H9 (cell line): ENCODE measurements around the gene FOXJ3. TPM values are rescaled to one million over a fixed set of nuclear protein-coding genes. Genes with fewer than 3 reads are reported as not detected.

Experiments used
- DNase-seq: peaks from one replicate; pipeline ENCODE4 v3.0.0-alpha.2; 2017
- H2AFZ ChIP-seq: one replicate; pipeline ENCODE4 v1.6.1; 2013; ENCODE audit warnings: mild to moderate bottlenecking, low read length, control low read depth, moderate library complexity
- H2AK5ac ChIP-seq: 2 replicates; pipeline ENCODE4 v1.6.1; 2013; ENCODE audit warnings: low read length, control low read depth, mixed read lengths; ENCODE audit not compliant: insufficient read length
- H2BK120ac ChIP-seq: one replicate; pipeline ENCODE4 v1.6.1; 2013; ENCODE audit warnings: low read depth, mild to moderate bottlenecking, low read length, control low read depth, inconsistent platforms; ENCODE audit not compliant: poor library complexity, severe bottlenecking
- H2BK12ac ChIP-seq: 2 replicates; pipeline ENCODE4 v1.6.1; 2013; ENCODE audit warnings: low read length, control low read depth, mixed read lengths, low read depth; ENCODE audit not compliant: insufficient read length
- H2BK15ac ChIP-seq: 2 replicates; pipeline ENCODE4 v1.6.1; 2013; ENCODE audit warnings: low read depth, low read length, control low read depth
- H2BK20ac ChIP-seq: one replicate; pipeline ENCODE4 v1.6.1; 2013; ENCODE audit warnings: low read depth, mild to moderate bottlenecking, low read length, control low read depth, inconsistent platforms; ENCODE audit not compliant: poor library complexity, severe bottlenecking
- H2BK5ac ChIP-seq: 2 replicates; pipeline ENCODE4 v1.6.1; 2013; ENCODE audit warnings: low read length, control low read depth, mixed read lengths; ENCODE audit not compliant: insufficient read length
- H3K14ac ChIP-seq: 2 replicates; pipeline ENCODE4 v1.6.1; 2013; ENCODE audit warnings: low read length, control low read depth; ENCODE audit not compliant: insufficient read depth
- H3K18ac ChIP-seq: 2 replicates; pipeline ENCODE4 v1.6.1; 2013; ENCODE audit warnings: low read depth, mild to moderate bottlenecking, mixed read lengths, low read length, control low read depth; ENCODE audit not compliant: insufficient read length
- H3K23ac ChIP-seq: 2 replicates; pipeline ENCODE4 v1.6.1; 2013; ENCODE audit warnings: low read length, control low read depth, mixed read lengths, low read depth; ENCODE audit not compliant: insufficient read length
- H3K23me2 ChIP-seq: 2 replicates; pipeline ENCODE4 v1.6.1; 2013; ENCODE audit warnings: low read depth, mild to moderate bottlenecking, mixed read lengths, low read length, control low read depth; ENCODE audit not compliant: insufficient read length, poor library complexity, severe bottlenecking
- H3K27ac ChIP-seq: 2 replicates; pipeline ENCODE4 v1.5.1; 2013; ENCODE audit warnings: low read length, control low read depth, mixed read lengths, low read depth; ENCODE audit not compliant: insufficient read length
- H3K27me3 ChIP-seq: 2 replicates; pipeline ENCODE4 v1.6.1; 2013; ENCODE audit warnings: low read length, control low read depth, inconsistent platforms; ENCODE audit not compliant: insufficient read depth
- H3K4ac ChIP-seq: 2 replicates; pipeline ENCODE4 v1.6.1; 2013; ENCODE audit warnings: low read depth, mild to moderate bottlenecking, control low read depth, inconsistent platforms, low read length, moderate library complexity
- H3K4me1 ChIP-seq: 2 replicates; pipeline ENCODE4 v1.6.1; 2013; ENCODE audit warnings: low read length, control low read depth, inconsistent platforms; ENCODE audit not compliant: insufficient read depth
- H3K4me2 ChIP-seq: 2 replicates; pipeline ENCODE4 v1.6.1; 2013; ENCODE audit warnings: low read length, control low read depth, mixed read lengths; ENCODE audit not compliant: insufficient read length, insufficient read depth
- H3K56ac ChIP-seq: 2 replicates; pipeline ENCODE4 v1.6.1; 2013; ENCODE audit warnings: low read depth, mild to moderate bottlenecking, mixed read lengths, low read length, control low read depth; ENCODE audit not compliant: insufficient read length
- H3K79me1 ChIP-seq: 2 replicates; pipeline ENCODE4 v1.6.1; 2013; ENCODE audit warnings: low read depth, mild to moderate bottlenecking, moderate library complexity, low read length, control low read depth, inconsistent platforms; ENCODE audit not compliant: insufficient read depth, poor library complexity, severe bottlenecking
- H3K79me2 ChIP-seq: 2 replicates; pipeline ENCODE4 v1.6.1; 2013; ENCODE audit warnings: low read length, control low read depth, inconsistent platforms; ENCODE audit not compliant: insufficient read depth
- H3K9ac ChIP-seq: 2 replicates; pipeline ENCODE4 v1.6.1; 2013; ENCODE audit warnings: low read length, control low read depth, mixed read lengths; ENCODE audit not compliant: insufficient read length; ENCODE audit errors: extremely low read depth
- H3K9me3 ChIP-seq: one replicate; pipeline ENCODE4 v1.6.1; 2013; ENCODE audit warnings: low read depth, low read length, inconsistent platforms; ENCODE audit not compliant: control insufficient read depth
- H3T11ph ChIP-seq: one replicate; pipeline ENCODE4 v1.6.1; 2013; ENCODE audit warnings: mild to moderate bottlenecking, low read length, control low read depth, inconsistent platforms
- H4K20me1 ChIP-seq: one replicate; pipeline ENCODE4 v1.6.1; 2013; ENCODE audit not compliant: control insufficient read depth, insufficient read length, insufficient read depth
- H4K5ac ChIP-seq: 2 replicates; pipeline ENCODE4 v1.6.1; 2013; ENCODE audit warnings: low read depth, mild to moderate bottlenecking, mixed read lengths, low read length, control low read depth; ENCODE audit not compliant: insufficient read length
- H4K8ac ChIP-seq: replicated peaks from 2 replicates; pipeline ENCODE4 v1.6.1; 2013; ENCODE audit warnings: low read length, control low read depth, mixed read lengths, low read depth; ENCODE audit not compliant: insufficient read length
- H4K91ac ChIP-seq: 2 replicates; pipeline ENCODE4 v1.6.1; 2013; ENCODE audit warnings: low read depth, mild to moderate bottlenecking, moderate library complexity, mixed read lengths, low read length, control low read depth; ENCODE audit not compliant: insufficient read length
- H3K27ac Mint-ChIP-seq, 3 experiments: 2 replicates in 2 of 3; 3 replicates in 1 of 3; pipeline ENCODE4 v1.8.0; 2020 to 2021; ENCODE audit warnings: mixed read lengths in 3 of 3, mild to moderate bottlenecking in 1 of 3, moderate library complexity in 1 of 3
- H3K27me3 Mint-ChIP-seq: 2 replicates; pipeline ENCODE4 v1.8.0; 2021; ENCODE audit warnings: low read depth, mild to moderate bottlenecking, moderate library complexity, mixed read lengths
- H3K36me3 Mint-ChIP-seq, 3 experiments: 2 replicates in 2 of 3; 3 replicates in 1 of 3; pipeline ENCODE4 v1.8.0; 2020 to 2021; ENCODE audit warnings: low read depth in 3 of 3, mixed read lengths in 3 of 3; ENCODE audit not compliant: insufficient read depth in 1 of 3
- H3K4me1 Mint-ChIP-seq, 2 experiments: 2 replicates each; pipeline ENCODE4 v1.8.0; 2020; ENCODE audit warnings: mixed read lengths in 2 of 2
- H3K4me3 Mint-ChIP-seq, 2 experiments: 2 replicates in 1 of 2; 3 replicates in 1 of 2; pipeline ENCODE4 v1.8.0; 2020 to 2021; ENCODE audit warnings: mild to moderate bottlenecking in 2 of 2, mixed read lengths in 2 of 2, moderate library complexity in 1 of 2
- H3K9me3 Mint-ChIP-seq, 2 experiments: 2 replicates in 1 of 2; 3 replicates in 1 of 2; pipeline ENCODE4 v1.8.0; 2020; ENCODE audit warnings: mild to moderate bottlenecking in 2 of 2, mixed read lengths in 2 of 2, moderate library complexity in 1 of 2
- WGBS: extraction: QIAGEN DNeasy Blood & Tissue Kit; methylation state at CpG from one replicate; pipeline ENCODE4 v1.1.7; 2013; ENCODE audit warnings: missing lambda C conversion rate, low lambda C conversion rate, mixed read lengths; ENCODE audit not compliant: insufficient read length; ENCODE audit errors: extremely low coverage; 5-methylcytosine and 5-hydroxymethylcytosine counted together
- total RNA-seq: library from RNA; stranded (reverse); gene quantifications from 2 replicates; pipeline ENCODE4 v1.2.1, GENCODE V29; 2021
- TF ChIP-seq, protein P1 (sequence below): fragments of 200-600 bp; sonication (generic); conservative IDR thresholded peaks from 3 replicates; pipeline ENCODE4 v1.8.0; 2021; ENCODE audit warnings: antibody characterized with exemption, mild to moderate bottlenecking

Gene FOXJ3
- total RNA-seq, 1 experiment from 2014 or later, result 49.9 TPM

DNA sequence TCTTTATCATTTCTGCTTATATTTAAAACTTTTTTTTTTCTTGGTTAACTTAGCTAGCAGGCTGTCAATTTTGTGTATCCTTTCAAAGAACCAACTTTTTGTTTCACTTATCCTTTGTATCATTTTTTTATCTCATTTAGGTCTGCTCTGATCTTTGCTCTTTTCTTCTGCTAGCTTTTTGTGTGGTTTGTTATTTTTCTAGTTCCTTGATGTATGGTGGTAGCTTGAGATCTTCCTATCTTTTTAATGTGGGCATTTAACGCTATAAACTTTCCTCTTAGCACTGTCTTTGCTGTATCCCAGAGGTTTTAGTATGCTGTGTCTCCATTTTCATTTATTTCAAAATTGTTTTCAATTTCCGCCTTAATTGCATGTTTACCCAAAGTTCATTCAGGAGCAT lies 36.5 kb downstream of the FOXJ3 start:
- no peak overlapping the region for H3K4ac ChIP-seq
- H2BK120ac ChIP-seq, result no peak overlapping the region
- no peak overlapping the region for H3K9ac ChIP-seq
- H2BK12ac ChIP-seq, result no peak overlapping the region
- H3K4me2 ChIP-seq, result no peak overlapping the region
- no peaks in the 10 kb centered on the region for H3K23me2 ChIP-seq
- no peak overlapping the region for H2AK5ac ChIP-seq
- WGBS, result no CpG with 5 or more reads among the region's 2 CpGs
- no peak overlapping the region for H4K91ac ChIP-seq
- no peaks in the 10 kb centered on the region for H3K27me3 ChIP-seq
- H4K20me1 ChIP-seq, result no peaks in the 10 kb centered on the region
- H3T11ph ChIP-seq, result no peak overlapping the region
- Mint-ChIP-seq H3K4me3 (no peak overlapping the region), H3K4me1 (no peaks in the 10 kb centered on the region), H3K9me3 (peaks cover 10 to 13% of the 10 kb centered on the region in 2 experiments; a peak in 4 of 5 replicates), H3K27me3 (no peaks in the 10 kb centered on the region), H3K27ac (no peak overlapping the region), H3K36me3 (peaks cover 34 to 40% (median 40%) of the 10 kb centered on the region in 3 experiments)
- H3K56ac ChIP-seq, result no peak overlapping the region
- no peak overlapping the region for H3K18ac ChIP-seq
- H3K79me1 ChIP-seq, result peaks cover 6% of the 10 kb centered on the region
- H4K5ac ChIP-seq, result no peak overlapping the region
- DNase-seq, result no peak
- TF ChIP-seq, protein P1, sequence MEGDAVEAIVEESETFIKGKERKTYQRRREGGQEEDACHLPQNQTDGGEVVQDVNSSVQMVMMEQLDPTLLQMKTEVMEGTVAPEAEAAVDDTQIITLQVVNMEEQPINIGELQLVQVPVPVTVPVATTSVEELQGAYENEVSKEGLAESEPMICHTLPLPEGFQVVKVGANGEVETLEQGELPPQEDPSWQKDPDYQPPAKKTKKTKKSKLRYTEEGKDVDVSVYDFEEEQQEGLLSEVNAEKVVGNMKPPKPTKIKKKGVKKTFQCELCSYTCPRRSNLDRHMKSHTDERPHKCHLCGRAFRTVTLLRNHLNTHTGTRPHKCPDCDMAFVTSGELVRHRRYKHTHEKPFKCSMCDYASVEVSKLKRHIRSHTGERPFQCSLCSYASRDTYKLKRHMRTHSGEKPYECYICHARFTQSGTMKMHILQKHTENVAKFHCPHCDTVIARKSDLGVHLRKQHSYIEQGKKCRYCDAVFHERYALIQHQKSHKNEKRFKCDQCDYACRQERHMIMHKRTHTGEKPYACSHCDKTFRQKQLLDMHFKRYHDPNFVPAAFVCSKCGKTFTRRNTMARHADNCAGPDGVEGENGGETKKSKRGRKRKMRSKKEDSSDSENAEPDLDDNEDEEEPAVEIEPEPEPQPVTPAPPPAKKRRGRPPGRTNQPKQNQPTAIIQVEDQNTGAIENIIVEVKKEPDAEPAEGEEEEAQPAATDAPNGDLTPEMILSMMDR, result no peak
- H2BK15ac ChIP-seq, result no peak overlapping the region
- H3K9me3 ChIP-seq, result no peaks in the 10 kb centered on the region
- H4K8ac ChIP-seq, result no peak overlapping the region
- no peak overlapping the region for H3K23ac ChIP-seq
- no peak overlapping the region for H3K27ac ChIP-seq
- peaks cover 6% of the 10 kb centered on the region; the same call in 1 of the 2 replicates for H3K79me2 ChIP-seq
- no peak overlapping the region for H2BK5ac ChIP-seq
- H2AFZ ChIP-seq, result no peak overlapping the region
- H2BK20ac ChIP-seq, result no peak overlapping the region
- H3K14ac ChIP-seq, result no peak overlapping the region
- H3K4me1 ChIP-seq, result no peaks in the 10 kb centered on the region
